GM18498 (cell line): ENCODE results near the gene CADM3.

ENCODE experiments used
- ATAC-seq: cut with Tn5 transposase; IDR thresholded peaks from one replicate; pipeline ENCODE4 v1.9.1; 2021; ENCODE audit warnings: mild to moderate bottlenecking, moderate library complexity; ENCODE audit not compliant: unreplicated experiment

CADM3 gene, protein sequence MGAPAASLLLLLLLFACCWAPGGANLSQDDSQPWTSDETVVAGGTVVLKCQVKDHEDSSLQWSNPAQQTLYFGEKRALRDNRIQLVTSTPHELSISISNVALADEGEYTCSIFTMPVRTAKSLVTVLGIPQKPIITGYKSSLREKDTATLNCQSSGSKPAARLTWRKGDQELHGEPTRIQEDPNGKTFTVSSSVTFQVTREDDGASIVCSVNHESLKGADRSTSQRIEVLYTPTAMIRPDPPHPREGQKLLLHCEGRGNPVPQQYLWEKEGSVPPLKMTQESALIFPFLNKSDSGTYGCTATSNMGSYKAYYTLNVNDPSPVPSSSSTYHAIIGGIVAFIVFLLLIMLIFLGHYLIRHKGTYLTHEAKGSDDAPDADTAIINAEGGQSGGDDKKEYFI

GRCh38 chr1:159171254-159171687 lies at the start of gene CADM3:
Gene CADM3, plus strand, starts transcription at chr1:159171615. Its CDS starts 151 bp downstream, at chr1:159171766.
- ATAC-seq: no peak

DNA sequence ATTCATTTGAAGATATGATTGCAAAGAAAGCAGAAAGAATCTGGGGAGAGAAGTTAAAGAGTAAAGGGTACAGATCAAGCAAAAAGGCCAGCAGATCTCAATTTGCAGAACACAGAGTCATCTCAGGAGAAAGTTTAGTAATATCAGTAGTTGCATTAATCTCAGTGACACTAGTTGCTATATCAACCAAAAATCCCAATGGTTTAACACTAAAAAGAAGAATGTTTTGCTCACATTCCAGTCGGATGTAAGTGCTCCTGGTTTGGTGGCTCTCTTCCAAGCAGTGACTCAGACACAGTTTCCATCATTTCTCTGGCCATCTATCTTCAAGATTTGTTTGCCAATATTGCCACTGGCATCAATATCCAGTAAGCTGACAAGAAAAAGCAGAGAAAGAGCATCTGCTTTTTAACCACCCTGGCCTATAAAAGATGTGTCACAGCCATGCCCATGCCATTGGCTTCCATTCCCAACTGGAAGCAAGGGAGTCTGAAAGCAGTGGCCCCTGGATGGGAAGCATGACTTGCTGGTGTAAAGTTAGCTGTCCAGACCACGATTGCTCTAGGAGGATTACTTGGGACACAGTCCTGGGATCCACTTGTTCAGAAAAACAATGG lies 49.3 kb upstream of the CADM3 start:
- peak; percentile 76 for ATAC-seq

DNA sequence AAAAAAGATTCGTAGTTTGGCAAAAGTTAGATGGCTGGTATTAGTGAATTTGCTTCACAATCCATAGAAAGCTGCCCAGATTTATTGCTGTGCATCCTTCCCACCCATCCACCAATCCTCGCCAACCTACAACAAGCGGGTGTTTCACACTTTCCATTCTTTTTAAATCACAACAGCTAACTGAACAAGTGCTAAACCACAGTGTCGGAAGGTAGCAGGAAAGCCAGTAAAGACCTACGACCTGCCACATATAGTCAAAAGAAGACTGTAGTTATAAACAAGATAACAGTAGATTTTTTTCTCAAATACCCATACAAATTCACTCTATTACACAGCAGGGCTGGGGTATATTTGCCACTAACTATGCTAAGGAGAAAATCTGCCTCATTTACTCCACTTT lies 47.8 kb upstream of the CADM3 start:
- no peak for ATAC-seq

- no peak for ATAC-seq
These were observed 39.0 kb upstream of the CADM3 start for GRCh38 chr1:159132271-159132881.

- no peak for ATAC-seq
These were observed 30.9 kb upstream of the CADM3 start for GRCh38 chr1:159140474-159140873.

DNA sequence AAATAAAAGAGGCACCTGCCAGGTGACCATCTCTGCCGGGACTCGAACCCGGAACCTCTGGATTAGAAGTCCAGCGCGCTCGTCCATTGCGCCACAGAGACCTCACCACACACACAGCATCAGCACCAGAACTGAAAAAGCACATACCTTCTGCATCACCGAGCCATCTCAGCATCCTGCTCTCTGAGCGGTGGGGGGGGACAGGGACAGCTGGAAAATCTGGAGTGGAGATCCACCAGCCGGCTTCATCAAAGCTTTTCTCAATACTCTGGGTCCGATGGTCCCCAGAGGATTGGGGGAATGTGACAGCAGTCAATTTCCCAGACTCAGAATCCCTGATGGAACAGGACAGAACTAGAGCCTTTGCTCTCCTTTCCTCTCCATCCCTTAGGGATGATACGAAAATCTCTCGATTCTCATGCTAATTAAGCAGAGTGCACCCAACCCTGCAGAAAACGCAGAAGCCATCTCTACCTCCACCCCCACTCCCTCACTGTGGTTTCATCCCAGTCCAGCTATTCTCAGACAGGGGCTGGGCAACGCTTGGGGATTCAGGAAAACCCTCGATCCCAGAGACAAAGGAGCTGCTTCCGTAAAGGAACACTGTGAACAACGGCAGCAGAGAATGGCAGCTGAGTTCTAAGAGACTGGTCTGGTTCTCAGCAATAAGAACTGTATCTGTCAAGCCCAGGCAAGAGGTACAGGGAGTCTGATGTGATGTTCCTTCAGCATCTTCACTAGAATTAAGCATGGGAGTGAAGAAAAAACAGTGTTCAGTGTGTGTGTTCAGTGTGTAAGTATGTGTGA lies 29.6 kb upstream of the CADM3 start:
- no peak for ATAC-seq

DNA sequence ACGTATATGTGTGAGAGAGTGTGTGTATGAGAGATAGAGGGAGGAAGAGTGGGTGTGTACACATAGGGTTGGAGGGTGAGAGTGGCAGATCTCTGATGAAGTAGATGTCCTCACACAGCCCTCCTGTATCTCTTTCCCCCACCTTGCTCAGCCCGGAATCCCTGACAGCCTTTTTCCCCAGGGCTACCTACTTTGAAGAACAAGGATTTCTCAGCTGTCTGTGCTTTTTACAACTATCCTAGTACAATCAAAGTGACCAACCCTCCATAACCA lies 29.1 kb upstream of the CADM3 start:
- no peak for ATAC-seq

- ATAC-seq: no peak
These were observed 28.5 kb upstream of the CADM3 start for GRCh38 chr1:159142726-159143510.

GRCh38 chr1:159144571-159144970 lies 26.8 kb upstream of the CADM3 start:
- no peak for ATAC-seq

DNA sequence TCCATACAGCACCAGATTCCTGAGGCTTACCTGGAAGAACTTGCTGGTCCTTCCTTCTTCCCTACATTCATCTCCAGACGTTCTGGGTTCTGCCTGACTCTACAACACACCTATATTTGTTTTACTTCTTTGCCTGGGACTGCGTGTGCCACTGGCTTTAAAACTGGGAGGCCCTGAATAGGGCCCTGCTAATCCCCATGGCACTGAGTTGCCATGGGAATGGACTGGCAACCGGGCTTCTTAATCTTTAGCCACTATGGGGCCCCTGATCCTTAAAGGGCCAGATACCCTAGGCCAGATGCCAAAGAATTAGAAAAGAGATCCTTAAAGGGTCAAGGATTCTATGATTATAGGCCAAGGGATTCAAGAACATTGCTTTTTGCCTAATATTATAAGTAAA lies 24.4 kb upstream of the CADM3 start:
- no peak for ATAC-seq

DNA sequence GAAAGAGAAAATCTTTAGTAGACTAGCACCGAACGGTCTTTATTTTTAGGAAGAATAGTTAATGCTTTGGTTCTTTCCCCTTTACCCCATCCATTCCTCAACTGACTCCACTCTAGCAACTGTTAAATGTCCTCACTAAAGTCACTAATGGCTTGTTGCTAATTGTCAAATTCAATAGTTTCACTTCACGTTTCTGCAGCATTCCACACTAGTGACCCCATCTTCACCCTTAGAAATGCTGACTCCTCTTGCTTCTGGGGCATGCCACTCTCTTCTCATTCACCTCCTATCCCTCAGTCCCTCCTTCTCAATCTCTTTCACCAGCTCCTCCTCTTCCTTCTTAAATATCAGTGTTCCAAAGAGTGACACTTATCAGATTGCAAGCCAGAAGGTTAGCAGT lies 19.4 kb upstream of the CADM3 start:
- ATAC-seq: no peak

- ATAC-seq: peak; percentile 97
These were observed 10.3 kb upstream of the CADM3 start for GRCh38 chr1:159161001-159161718.

- ATAC-seq: no peak
These were observed 9.7 kb upstream of the CADM3 start for GRCh38 chr1:159161719-159162026.

GRCh38 chr1:159162516-159163265 lies 8.7 kb upstream of the CADM3 start:
- ATAC-seq: no peak

DNA sequence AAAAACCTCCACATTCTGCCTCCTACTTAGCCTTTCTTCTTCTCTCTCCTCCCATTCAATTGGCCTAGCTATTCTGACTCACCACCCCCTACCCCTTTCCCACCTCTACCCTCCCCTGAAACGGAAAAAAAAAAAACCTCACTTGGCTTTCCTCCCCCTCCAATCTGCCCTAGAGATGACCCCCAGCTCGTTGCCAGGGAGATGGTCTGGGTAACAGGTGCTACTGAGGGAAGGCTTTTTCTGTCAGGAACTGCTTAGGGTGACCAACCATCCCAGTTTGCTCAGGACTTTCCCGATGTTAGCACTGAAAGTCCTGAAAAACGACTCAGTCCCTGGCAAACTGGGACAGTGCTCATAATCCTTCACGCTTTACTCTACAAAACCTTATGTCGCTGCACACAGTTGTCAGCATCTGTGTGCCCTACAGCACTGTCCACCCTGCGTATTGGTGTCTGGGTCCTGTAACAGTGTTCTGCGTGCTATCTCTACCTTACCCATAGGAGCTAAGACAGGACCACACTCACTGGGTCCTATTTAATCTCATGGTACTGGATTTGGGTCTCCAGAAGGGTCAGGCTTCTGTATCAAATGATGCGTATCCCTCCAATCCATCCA lies 7.7 kb upstream of the CADM3 start:
- no peak for ATAC-seq

DNA sequence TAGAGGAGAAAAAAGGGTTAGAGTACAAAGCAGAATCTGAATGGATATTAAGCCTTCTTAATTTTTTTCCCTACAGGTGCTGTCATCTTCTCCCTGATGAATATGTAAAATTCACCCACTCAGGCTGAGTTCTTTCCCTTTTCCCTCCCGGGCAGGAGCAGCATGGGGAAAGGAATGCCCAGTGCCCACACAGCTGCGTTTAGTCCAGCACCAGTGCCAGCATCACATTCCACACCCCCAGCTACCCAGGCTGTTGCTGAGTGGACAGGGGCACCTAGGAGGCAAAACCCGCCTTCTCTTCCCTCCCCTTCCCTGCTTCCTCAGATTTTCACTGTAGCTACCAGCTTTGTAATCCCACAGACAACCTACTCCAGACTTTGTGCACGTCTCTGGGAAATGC lies 3.4 kb upstream of the CADM3 start:
- no peak for ATAC-seq

GRCh38 chr1:159170639-159171038 lies 776 bp upstream of the CADM3 start:
- ATAC-seq: no peak

- no peak for ATAC-seq
These were observed 480 bp downstream of the CADM3 start for GRCh38 chr1:159171688-159172501.
